Lung (tissue), 12 donors: ENCODE data around the gene RNU7-1. TPM values are rescaled to one million over a fixed set of nuclear protein-coding genes. Genes with fewer than 3 reads are reported as not detected.

Experiments
- ATAC-seq: fragments of 200-7000 bp; cut with Tn5 transposase; one replicate; pipeline ENCODE4 v1.9.1; 2020; ENCODE audit warnings: moderate number of reproducible peaks; ENCODE audit not compliant: insufficient read depth, low FRiP score
- DNase-seq, 3 donors: peaks; one replicate each; pipeline ENCODE4 v3.0.0-alpha.2; 2013 to 2017
- H3K27ac ChIP-seq, 2 donors: one replicate each; pipeline ENCODE4 v1.5.1; 2013; ENCODE audit warnings: mild to moderate bottlenecking in 2 of 2, moderate library complexity in 2 of 2, control low read depth in 1 of 2, inconsistent platforms in 1 of 2, low read depth in 1 of 2, low read length in 1 of 2
- H3K27me3 ChIP-seq, 3 donors: one replicate each; pipeline ENCODE4 v1.5.1; 2013; ENCODE audit warnings: low read length in 2 of 3; ENCODE audit not compliant: control insufficient read depth in 3 of 3, insufficient read depth in 3 of 3
- H3K36me3 ChIP-seq, 4 donors: one replicate each; pipeline ENCODE4 v1.5.1; 2013; ENCODE audit warnings: low read length in 4 of 4, mild to moderate bottlenecking in 1 of 4, moderate library complexity in 1 of 4; ENCODE audit not compliant: control insufficient read depth in 4 of 4, insufficient read depth in 4 of 4
- H3K4me1 ChIP-seq, 5 donors: one replicate each; pipeline ENCODE4 v1.5.1; 2013; ENCODE audit warnings: low read length in 5 of 5, mild to moderate bottlenecking in 2 of 5, moderate library complexity in 1 of 5; ENCODE audit not compliant: control insufficient read depth in 5 of 5, insufficient read depth in 5 of 5
- H3K4me3 ChIP-seq: one replicate; pipeline ENCODE4 v1.5.1; 2013; ENCODE audit warnings: mild to moderate bottlenecking, control low read depth, moderate library complexity
- H3K9ac ChIP-seq, 2 donors: one replicate each; pipeline ENCODE4 v1.5.1; 2013; ENCODE audit warnings: low read length in 2 of 2, control low read depth in 1 of 2; ENCODE audit not compliant: insufficient read depth in 1 of 2
- H3K9me3 ChIP-seq, 4 donors: one replicate each; pipeline ENCODE4 v1.5.1; 2013; ENCODE audit warnings: low read length in 3 of 4, mild to moderate bottlenecking in 1 of 4, moderate library complexity in 1 of 4; ENCODE audit not compliant: control insufficient read depth in 4 of 4, insufficient read depth in 3 of 4
- CTCF ChIP-seq: IDR thresholded peaks from 2 replicates; pipeline ENCODE4 v1.5.1; 2012; ENCODE audit warnings: mild to moderate bottlenecking; ENCODE audit errors: control extremely low read depth, extremely low read depth
- WGBS, 2 donors: extraction: QIAGEN DNeasy Blood & Tissue Kit; methylation state at CpG; one replicate each; pipeline ENCODE4 v1.1.7; 2013; 5-methylcytosine and 5-hydroxymethylcytosine counted together
- polyA plus RNA-seq, 2 donors: library from polyadenylated mRNA; stranded (reverse); fragments of 200-250 nt; gene quantifications; one replicate each; pipeline ENCODE4 v1.2.1, GENCODE V29; 2013
- total RNA-seq, 2 donors: library from RNA; depleted of rRNA in 1 of 2; stranded (reverse); fragments of >200 nt in 1 of 2; gene quantifications; one replicate each; pipeline ENCODE4 v1.2.1, GENCODE V29; 2014 to 2021
- donor health status: control.
- donor health status: control.
- donor health status: Bipolar disorder and iron deficiency.
- donor health status: healthy.
- donor health status: DM: yes; HTN: yes; CAD: no.

RNU7-1 gene
- total and polyA plus RNA-seq, 4 donors: not detected

DNA sequence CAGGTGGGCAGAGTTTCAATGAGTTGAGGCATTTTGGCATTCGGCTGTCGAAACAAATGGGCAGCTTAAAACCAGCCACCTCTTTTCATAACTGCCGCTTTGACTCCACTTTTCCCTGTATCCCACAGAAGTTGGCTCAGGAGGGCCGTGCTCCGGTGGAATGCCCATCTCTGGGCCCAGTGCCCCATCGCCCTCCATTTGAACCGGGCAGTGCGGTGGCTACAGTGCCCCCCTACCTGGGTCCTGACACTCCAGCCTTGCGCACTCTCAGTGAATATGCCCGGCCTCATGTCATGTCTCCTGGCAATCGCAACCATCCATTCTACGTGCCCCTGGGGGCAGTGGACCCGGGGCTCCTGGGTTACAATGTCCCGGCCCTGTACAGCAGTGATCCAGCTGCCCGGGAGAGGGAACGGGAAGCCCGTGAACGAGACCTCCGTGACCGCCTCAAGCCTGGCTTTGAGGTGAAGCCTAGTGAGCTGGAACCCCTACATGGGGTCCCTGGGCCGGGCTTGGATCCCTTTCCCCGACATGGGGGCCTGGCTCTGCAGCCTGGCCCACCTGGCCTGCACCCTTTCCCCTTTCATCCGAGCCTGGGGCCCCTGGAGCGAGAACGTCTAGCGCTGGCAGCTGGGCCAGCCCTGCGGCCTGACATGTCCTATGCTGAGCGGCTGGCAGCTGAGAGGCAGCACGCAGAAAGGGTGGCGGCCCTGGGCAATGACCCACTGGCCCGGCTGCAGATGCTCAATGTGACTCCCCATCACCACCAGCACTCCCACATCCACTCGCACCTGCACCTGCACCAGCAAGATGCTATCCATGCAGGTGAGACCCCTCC, 5.0 kb upstream of the RNU7-1 start:
- Histone ChIP-seq H3K9ac (peak overlapping the region; percentile 0 to 46), H3K27me3 (no peaks in the 10 kb centered on the region), H3K4me3 (no peak overlapping the region), H3K9me3 (no peaks in the 10 kb centered on the region), H3K36me3 (peaks cover 0 to 48% (median 39%) of the 10 kb centered on the region in 4 donors), H3K27ac (peak overlapping the region; percentile 24 to 83), H3K4me1 (peaks cover 5 to 31% (median 11%) of the 10 kb centered on the region in 5 donors)
- DNase-seq: no peak
- WGBS, 2 donors: 83 to 87% methylated on average over 32 of the region's 32 CpGs
- ATAC-seq: no peak
- TF ChIP-seq CTCF: no peak

GRCh38 chr12:6939191-6939540, 4.5 kb upstream of the RNU7-1 start:
- no peaks in the 10 kb centered on the region for H3K9me3 ChIP-seq
- DNase-seq (no peak), ATAC-seq (no peak)
- H3K4me3 ChIP-seq: no peak overlapping the region
- peaks cover 4 to 25% (median 6%) of the 10 kb centered on the region in 5 donors for H3K4me1 ChIP-seq
- WGBS, 2 donors: 64 to 83% methylated on average over 2 of the region's 2 CpGs
- H3K9ac ChIP-seq: no peak overlapping the region
- peak overlapping the region in 1 of 2 donors; percentile 15 for H3K27ac ChIP-seq
- H3K36me3 ChIP-seq: peaks cover 0 to 43% (median 34%) of the 10 kb centered on the region in 4 donors
- TF ChIP-seq CTCF: no peak
- H3K27me3 ChIP-seq: no peaks in the 10 kb centered on the region

DNA sequence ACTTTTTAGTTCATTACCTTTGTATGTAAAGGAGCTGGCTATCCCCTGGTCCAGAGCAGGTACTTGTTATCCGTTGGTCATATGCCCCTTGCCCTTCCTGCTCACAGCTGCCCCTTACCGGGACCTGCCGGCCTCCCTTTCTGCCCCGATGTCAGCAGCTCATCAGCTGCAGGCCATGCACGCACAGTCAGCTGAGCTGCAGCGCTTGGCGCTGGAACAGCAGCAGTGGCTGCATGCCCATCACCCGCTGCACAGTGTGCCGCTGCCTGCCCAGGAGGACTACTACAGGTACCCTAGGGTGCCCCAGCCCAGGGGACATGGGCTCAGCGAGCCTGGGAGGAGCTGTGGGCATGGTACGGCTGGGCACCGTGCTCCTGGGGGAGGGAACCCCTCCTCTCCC, 2.3 kb upstream of the RNU7-1 start:
- no peak for TF ChIP-seq CTCF
- no peak overlapping the region for H3K27ac ChIP-seq
- no peak overlapping the region for H3K9ac ChIP-seq
- 89 to 91% methylated on average over 12 of the region's 12 CpGs for WGBS, 2 donors
- peaks cover 0 to 39% (median 26%) of the 10 kb centered on the region in 4 donors for H3K36me3 ChIP-seq
- no peaks in the 10 kb centered on the region for H3K27me3 ChIP-seq
- H3K4me1 ChIP-seq: peaks cover 4 to 35% (median 14%) of the 10 kb centered on the region in 5 donors
- DNase-seq (no peak), ATAC-seq (no peak)
- no peaks in the 10 kb centered on the region for H3K9me3 ChIP-seq
- H3K4me3 ChIP-seq: no peak overlapping the region
